Measurements from ENCODE around the gene GREM2.

The GREM2 gene

DNA sequence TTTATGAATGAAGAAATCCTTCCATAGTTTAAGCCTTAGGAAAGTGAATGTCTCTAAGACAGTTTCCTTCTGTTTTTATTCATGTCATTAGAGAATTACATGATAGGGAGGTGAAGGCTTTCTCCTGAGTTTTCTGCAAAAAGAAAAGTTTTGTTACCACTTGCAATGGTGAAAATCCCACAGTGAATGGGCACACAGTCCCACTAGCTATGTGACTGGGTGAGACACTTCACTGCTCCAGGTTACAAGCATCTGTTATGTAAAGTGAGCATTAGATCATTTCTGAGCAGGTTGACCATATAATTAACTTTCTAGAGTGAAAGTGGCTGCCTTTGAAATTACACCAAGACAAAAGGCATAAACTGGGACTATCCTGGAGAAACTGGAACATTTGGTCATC lies 38.9 kb upstream of the GREM2 start:
- H3K36me3 Mint-ChIP-seq (ENCODE audit: low read depth) = no peaks in the 10 kb centered on the region
- H3K27ac Mint-ChIP-seq = peak overlapping the region; percentile 5
- DNase-seq = no peak
- no peak overlapping the region for H3K4me3 Mint-ChIP-seq
- TF ChIP-seq, protein P1, sequence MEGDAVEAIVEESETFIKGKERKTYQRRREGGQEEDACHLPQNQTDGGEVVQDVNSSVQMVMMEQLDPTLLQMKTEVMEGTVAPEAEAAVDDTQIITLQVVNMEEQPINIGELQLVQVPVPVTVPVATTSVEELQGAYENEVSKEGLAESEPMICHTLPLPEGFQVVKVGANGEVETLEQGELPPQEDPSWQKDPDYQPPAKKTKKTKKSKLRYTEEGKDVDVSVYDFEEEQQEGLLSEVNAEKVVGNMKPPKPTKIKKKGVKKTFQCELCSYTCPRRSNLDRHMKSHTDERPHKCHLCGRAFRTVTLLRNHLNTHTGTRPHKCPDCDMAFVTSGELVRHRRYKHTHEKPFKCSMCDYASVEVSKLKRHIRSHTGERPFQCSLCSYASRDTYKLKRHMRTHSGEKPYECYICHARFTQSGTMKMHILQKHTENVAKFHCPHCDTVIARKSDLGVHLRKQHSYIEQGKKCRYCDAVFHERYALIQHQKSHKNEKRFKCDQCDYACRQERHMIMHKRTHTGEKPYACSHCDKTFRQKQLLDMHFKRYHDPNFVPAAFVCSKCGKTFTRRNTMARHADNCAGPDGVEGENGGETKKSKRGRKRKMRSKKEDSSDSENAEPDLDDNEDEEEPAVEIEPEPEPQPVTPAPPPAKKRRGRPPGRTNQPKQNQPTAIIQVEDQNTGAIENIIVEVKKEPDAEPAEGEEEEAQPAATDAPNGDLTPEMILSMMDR (IDR thresholded peaks at IDR 0.05) = no peak
- H3K27me3 Mint-ChIP-seq (ENCODE audit: low read depth, poor library complexity) = no peaks in the 10 kb centered on the region
- H3K9me3 Mint-ChIP-seq = peaks cover 5% of the 10 kb centered on the region
- peaks cover 22% of the 10 kb centered on the region for H3K4me1 Mint-ChIP-seq

DNA sequence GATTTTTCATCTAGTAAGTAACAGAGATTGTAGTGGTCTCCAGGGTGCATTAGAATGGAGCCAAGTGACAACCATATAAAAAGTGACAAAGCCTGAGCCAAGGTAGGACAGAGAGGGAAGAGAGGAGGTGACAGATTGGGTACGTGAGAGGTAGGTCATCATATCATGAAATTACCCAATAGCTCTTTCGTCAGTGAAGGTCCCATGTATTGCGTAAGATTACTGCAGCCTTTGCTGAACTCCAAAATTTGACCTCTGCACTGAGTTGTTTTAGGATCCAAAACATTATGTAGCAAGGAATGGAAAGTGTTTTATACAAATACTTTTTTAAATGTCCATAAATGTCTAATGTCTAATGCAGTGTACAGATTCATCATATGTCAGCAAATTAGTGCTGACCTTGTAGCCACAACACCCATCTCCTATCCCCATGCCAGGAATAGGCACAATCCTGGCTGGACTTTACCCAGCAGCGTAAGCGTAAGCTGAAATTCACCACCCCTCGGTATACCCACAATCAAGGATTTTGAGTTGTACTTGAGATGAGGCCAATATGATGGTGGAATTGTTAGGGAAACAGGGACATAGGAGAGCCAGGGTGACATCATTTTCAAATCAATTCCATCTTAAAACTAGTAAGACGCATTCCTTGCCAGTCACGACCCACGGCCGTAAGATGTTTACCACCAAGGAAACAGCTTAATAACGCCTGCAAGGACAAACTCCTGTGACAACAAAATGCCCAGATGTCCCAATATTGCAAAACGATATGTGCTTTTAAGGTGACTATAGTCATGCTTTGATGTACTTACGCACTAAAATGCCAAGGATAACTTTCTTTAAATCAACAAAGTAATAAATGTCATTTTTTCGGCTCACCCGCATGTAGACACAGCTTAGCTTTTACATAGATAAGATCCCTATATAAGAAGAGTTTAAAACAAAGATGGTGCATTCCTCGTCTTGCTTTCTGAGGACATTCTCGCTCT lies 38.1 kb upstream of the GREM2 start:
- TF ChIP-seq, protein P1 (IDR thresholded peaks at IDR 0.05) = no peak

DNA sequence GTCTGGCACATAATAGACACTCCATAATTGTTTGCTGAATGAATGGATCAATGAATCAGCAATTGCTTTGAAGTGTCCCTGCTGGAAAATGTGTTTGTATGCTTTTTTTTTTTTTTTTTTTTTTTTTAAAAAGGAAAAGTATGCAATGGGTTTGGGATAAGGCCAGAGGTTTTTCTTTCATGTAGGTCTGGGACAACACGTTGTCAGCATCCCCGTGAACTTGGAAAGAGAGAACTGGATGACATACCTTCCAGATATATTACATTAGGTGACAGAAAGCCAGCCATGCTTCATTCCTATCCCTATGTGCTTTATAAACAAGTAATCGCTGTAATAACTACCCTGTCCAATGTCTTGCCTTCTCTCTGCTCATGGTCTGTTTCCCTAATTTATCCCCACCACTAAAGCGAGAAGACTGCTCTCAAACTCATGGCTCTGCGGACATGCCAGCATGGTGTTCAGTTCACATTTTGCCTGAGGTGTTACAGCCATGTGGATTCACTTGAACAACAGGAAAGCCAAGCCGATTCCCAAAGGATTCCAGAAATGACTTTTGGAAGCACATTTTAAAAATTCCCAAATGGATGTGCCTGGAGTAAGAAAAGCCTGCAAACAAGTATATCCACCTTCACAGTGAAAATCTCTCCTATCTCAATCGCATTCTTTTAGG lies 34.8 kb upstream of the GREM2 start:
- H3K27ac Mint-ChIP-seq = no peak overlapping the region
- DNase-seq = no peak
- TF ChIP-seq, protein P1 (IDR thresholded peaks at IDR 0.05) = no peak
- no peaks in the 10 kb centered on the region for H3K36me3 Mint-ChIP-seq (ENCODE audit: low read depth)
- no peaks in the 10 kb centered on the region for H3K9me3 Mint-ChIP-seq
- H3K27me3 Mint-ChIP-seq (ENCODE audit: low read depth, poor library complexity) = no peaks in the 10 kb centered on the region
- H3K4me3 Mint-ChIP-seq = no peak overlapping the region
- H3K4me1 Mint-ChIP-seq = peaks cover 12% of the 10 kb centered on the region

More for the DNA sequence above, 38.1 kb upstream of the GREM2 start:
- peaks cover 5% of the 10 kb centered on the region for H3K9me3 Mint-ChIP-seq
- peaks cover 22% of the 10 kb centered on the region for H3K4me1 Mint-ChIP-seq
- no peaks in the 10 kb centered on the region for H3K27me3 Mint-ChIP-seq (ENCODE audit: low read depth, poor library complexity)
- H3K4me3 Mint-ChIP-seq = no peak overlapping the region
- H3K36me3 Mint-ChIP-seq (ENCODE audit: low read depth) = no peaks in the 10 kb centered on the region
- no peak for DNase-seq
- H3K27ac Mint-ChIP-seq = peak overlapping the region; percentile 5

DNA sequence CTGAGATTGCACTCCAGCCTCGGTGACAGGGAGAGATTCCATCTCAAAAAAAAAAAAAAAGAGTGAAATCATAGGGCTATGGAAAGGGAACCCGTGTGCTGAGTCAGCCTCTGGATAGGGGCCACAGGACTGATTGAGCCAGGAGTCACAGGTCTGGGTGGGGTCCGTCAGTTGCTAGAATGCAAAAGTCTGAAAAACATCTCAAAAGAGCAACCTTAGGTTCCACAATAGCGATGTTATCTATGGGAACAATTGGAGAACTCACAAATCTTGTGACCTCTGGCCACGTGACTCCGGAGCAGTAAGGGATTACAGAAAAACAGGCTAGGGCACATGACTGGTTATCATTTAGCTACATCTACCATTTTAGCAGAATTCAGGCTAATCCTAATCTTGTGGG lies 32.8 kb upstream of the GREM2 start:
- Mint-ChIP-seq H3K4me3 (no peak overlapping the region), H3K27ac (no peak overlapping the region), H3K4me1 (peaks cover 6% of the 10 kb centered on the region), H3K27me3 (ENCODE audit: low read depth, poor library complexity) (no peaks in the 10 kb centered on the region), H3K36me3 (ENCODE audit: low read depth) (no peaks in the 10 kb centered on the region), H3K9me3 (no peaks in the 10 kb centered on the region)
- TF ChIP-seq, protein P1 (IDR thresholded peaks at IDR 0.05) = no peak
- DNase-seq = no peak

DNA sequence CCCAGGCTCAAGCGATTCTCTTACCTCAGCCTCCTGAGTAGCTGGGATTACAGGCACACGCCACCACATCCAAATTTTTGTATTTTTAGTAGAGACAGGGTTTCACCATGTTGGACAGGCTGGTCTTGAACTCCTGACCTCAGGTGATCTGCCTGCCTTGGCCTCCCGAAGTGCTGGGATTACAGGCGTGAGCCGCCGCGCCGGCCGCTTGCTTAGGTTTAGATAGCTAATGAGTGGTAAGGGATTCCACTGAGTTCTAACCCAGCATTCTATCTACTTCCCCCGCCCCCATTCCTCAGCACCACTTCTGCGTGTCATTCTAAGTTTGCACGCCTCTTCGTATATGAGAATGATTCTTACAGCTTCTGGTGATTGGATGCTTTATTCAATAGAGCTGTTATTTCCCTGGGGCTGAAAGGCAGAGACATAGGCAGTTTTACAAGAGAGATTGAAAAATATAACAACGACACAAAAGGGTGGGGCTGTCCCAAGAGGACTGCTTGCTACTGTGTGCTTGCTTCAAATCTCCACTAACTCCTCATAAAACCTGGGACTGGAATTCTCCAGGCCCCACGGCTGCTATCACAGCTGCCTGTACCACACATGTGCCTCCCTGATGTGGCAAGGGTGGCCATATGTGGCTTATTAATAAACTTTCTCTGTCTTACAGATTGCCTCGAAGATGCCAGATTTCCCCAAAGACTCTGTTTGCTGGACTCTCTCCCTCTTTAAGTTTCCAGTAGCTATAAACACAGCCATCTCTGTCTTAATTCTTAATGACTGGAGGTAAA lies 23.7 kb upstream of the GREM2 start:
- no peak for DNase-seq
- no peak overlapping the region for H3K27ac Mint-ChIP-seq
- TF ChIP-seq, protein P1 (IDR thresholded peaks at IDR 0.05) = no peak
- H3K36me3 Mint-ChIP-seq (ENCODE audit: low read depth) = no peaks in the 10 kb centered on the region
- peaks cover 12% of the 10 kb centered on the region for H3K9me3 Mint-ChIP-seq
- no peaks in the 10 kb centered on the region for H3K4me1 Mint-ChIP-seq
- no peak overlapping the region for H3K4me3 Mint-ChIP-seq
- H3K27me3 Mint-ChIP-seq (ENCODE audit: low read depth, poor library complexity) = peaks cover 18% of the 10 kb centered on the region

Measured in nephron progenitor cell (in vitro differentiated cells).